ENCODE results near the gene CCDC185.
"Not testable (repeated sequence)": the region's sequence is repeated elsewhere in the genome, so short reads cannot be mapped to it uniquely, and the experiment has no call there.

CCDC185 gene

DNA sequence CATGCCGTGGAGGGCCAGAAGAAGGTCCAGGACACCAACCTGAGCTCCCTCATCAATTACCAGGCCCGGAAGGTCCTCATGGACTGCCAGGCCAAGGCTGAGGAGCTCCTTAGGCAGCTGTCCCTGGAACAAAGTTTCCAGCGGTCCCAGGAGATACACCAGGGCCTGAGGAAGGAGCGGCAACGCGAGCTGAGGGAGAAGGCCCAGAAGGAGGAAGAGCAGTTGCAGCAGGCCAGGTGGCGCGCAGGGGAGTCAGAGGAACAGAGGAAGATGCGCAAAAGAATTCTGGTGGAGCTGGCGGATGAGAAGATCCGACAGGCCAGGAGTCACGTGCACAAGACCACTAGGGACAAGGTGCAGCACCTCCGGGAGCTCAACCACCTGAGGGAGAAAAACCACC lies 1.5 kb downstream of the CCDC185 start:
- no peak for DNase-seq

DNA sequence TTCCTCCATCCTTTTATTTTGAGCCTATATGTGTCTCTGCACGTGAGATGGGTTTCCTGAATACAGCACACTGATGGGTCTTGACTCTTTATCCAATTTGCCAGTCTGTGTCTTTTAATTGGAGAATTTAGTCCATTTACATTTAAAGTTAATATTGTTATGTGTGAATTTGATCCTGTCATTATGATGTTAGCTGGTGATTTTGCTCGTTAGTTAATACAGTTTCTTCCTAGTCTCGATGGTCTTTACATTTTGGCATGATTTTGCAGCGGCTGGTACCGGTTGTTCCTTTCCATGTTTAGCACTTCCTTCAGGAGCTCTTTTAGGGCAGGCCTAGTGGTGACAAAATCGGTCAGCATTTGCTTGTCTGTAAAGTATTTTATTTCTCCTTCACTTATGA lies 6.2 kb downstream of the CCDC185 start:
- DNase-seq: not testable (repeated sequence)

DNA sequence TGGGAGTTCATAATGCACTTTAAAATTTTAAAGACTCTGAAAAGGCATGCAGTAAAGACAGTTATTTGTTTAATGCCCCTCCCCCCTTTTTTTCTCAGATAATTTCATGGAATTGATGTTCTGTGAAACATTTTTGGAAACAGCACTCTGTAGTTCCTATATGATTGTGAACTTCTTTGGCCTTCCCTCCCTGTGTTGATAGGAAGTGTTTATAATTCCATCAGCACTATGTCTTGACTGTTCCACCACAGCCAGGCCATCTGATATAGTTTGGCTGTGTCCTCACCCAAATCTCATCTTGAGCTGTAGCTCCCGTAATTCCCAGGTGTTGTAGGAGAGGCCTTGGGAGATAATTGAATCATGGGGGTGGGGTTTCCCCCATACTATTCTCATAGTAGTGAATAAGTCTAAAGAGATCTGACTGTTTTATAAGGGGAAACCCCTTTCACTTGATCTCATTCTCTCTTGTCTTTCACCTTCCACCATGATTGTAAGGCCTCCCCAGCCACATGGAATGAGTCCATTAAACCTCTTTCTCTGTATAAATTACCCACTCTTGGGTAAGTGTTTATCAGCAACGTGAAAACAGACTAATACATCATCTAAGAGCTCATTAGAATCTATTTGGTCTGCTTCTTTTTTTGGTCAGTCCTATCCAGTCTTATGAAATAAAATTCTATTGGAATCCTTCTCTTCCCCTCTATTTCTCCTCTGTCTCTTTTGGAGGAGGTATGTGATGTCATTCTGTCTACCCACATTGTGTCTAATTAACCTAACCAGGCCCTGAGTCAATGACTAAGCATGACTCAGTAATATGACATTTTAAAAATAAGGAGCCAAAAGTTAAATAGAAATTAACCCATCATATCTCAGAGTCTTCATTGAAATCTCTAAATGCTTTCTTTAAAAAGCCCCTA lies 8.9 kb downstream of the CCDC185 start:
- no peak for DNase-seq

DNA sequence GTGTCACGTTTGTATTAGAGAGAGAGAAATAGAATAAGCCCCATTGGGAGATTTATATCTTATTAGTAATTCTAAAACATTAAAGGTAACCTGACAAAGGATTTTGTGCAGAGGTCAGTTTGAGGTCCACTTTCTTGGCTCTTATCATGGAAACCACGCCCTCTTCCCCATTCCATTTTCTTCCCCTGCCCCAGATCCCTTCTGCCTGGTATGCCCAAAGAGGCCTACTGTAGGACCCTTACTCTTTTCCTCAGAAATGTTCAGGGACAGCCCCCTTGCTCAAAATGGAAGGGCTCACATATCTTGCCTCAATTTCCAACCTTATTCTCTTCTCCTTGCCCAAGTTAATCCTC lies 9.6 kb downstream of the CCDC185 start:
- no peak for DNase-seq

DNA sequence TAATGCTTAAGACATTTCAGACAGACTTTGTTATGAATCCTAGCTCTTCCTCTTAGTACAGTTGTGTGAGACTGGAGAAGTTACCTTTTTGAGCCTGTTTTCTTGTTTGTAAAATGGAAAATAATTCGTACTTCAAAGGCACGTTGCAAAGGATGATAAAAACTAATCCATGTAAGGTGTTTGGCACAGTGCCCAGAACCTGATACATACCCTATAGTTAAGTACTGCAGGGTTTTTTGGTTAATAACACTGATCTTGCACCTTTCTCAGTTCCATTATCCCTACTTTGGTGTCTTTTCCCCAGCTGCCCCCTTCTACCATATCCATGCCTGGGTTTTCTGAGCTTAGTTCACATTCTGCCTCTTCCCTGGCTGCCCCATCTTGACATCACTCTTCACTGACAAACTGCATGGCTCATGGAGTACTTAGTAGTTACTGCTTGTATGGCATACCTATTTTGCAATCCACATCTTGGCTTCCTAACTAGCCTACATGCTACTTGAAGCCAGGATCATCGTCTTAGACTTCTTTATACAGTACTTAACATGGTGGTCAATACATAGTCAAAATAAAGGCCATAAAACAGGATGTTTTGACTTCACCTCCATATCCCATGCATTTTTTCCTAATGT lies 10.1 kb downstream of the CCDC185 start:
- DNase-seq: no peak

DNA sequence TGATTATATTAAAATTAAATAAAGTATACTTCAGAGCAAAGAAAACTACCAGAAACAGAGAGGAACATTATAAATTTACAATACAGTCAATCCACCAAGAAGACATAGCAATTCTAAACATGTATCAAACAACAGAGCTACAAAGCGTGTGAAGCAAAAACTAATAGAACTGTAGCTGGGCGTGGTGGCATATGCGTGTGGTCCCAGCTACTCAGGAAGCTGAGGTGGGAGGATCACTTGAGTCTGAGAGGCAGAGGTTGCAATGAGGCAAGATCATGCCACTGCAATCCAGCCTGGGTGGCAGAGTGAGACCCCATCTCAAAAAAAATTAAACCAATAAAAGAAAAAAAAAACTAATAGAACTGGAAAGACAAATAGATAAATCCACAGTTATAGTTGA lies 12.3 kb downstream of the CCDC185 start:
- no peak for DNase-seq

DNA sequence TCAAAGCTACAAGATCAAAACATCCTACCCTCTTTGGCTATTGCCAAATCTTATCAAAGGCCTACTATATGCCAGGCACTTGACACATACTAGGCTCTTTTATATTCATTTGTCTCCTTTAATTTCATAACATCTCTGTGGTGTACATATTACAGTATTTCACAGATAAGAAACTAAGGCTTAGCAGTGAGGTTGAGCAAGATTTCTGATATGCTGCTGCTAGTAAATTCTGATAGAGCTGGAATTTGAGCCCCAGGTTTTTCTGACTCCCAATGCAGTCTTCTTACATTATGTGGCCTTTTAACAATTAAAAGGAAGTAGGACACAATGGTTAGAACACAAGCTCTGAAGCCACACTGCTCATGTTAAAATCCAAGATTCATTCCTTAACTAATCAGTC lies 16.8 kb downstream of the CCDC185 start:
- DNase-seq: no peak

DNA sequence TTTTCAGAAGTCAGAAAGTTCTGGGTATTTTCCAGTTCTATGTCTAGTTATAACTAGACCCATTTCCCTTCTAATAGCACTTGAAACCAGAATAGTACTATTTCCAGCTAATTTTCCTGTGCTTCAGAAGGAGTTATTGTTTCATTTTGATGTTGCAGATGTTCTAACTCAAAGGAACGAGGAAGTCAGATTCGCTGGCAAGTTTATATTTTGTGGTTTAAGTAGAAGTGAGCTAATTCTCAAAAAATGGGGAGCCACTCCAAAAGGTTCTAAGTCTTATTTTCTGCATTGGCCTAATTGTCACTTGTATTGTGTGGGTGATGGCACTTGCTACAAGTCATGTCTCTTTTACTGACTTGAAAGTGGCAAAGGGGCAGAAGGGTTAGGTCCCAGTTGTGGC lies 18.1 kb downstream of the CCDC185 start:
- DNase-seq: no peak

DNA sequence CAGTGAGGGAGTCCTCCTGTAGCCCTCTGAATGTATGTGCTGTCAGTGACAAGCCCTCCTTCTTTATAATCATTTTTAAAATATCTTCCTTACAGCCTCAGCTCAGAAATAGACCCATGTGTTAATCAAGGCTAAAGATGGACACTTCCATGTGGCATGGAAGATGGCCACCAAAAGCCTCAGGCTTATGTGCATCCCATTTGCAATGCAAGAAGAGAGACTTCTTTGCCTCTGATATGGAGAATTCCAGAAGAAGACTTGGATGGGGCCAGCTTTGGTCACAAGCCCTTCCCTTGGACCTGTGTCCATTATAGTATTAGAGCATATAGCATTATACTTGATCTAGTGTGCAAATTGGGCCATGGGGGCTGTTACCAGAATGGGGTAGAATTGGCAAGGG lies 18.5 kb downstream of the CCDC185 start:
- DNase-seq: no peak

DNA sequence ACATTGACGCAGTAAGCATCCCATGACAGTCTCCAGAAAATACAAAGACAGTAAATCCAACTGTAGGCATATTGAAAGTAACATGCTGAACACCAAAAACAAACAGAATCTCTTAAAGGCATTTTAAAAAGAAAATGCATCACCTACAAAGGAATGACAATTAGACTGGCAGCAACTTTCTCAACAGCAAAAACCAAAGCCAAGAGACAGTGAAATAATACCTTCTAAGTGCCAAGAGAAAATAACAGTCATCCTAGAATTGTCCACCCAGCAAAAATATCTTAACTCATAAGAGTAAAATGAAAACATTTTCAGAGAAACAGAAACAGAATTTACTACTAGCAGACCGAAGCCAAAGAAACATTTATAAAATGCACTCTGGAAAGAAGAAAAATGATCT lies 20.0 kb downstream of the CCDC185 start:
- no peak for DNase-seq

DNA sequence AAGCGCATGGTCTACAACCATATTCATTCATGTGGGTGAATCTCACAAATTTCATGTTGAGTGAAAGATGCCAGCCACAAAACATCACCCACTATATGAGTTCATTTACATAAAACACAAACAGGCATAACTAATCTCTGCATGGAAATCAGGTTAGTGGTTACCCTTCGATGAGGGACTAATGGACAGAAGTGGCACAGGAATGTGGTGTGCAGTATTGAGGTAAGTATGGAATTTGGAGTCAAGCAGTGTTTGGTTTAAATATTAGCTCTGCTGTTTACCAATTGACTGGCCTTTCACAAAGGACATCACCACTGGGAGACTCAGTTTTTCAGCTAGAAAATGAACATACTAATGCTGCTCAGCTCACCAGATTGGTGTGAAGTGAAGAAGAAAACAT lies 24.2 kb downstream of the CCDC185 start:
- DNase-seq: no peak

DNA sequence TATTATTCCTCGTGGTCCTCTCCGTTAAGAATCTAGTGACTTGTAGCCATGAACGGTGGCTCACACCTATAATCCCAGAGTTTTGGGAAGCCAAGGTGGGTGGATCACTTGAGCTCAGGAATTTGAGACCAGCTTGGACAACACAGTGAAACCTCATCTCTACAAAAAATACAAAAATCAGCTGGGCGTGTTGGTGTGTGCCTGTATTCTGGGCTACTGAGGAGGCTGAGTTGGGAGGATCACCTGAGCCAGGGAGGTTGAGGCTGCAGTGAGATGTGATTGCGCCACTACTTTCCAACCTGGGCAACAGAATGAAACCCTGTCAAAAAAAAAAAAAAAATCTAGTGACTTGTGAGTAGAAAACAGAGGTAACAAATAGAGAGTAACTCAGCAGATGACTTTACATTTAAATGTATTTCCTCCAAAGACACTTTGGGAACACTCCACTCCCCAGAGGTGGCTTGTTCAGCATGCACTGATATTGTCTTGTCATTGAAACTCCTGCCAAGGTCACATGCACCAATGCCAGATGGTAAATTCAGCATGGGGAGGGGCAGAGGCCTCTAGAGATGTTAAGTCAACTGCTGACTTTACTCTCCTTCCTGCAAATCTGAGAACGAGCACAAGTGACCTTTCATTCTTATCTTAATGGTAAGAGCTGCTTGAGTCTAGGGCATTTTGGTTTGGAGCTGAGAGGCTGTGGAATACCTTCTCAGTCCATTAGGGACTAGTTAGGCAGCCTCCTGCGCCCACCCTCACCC lies 24.9 kb downstream of the CCDC185 start:
- no peak for DNase-seq

DNA sequence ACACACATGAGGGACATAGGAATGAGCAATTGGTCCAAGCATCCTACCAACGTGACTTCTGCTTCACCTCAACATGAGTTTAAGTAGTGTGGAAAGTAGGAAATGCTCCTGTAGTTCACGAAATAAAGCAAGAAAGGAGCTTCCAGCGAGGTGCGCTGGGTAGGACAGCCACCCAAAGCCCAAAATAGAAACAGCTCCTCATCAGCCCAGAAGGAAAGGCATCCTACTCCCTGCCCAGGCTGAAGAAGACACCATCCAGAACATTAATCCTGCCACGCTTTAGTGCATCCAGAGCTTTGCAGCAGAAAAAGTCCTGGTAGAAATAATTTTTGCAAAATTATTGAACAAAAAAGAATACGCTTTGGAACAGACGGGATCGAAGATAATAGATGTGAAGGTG lies 25.9 kb downstream of the CCDC185 start:
- DNase-seq: no peak

DNA sequence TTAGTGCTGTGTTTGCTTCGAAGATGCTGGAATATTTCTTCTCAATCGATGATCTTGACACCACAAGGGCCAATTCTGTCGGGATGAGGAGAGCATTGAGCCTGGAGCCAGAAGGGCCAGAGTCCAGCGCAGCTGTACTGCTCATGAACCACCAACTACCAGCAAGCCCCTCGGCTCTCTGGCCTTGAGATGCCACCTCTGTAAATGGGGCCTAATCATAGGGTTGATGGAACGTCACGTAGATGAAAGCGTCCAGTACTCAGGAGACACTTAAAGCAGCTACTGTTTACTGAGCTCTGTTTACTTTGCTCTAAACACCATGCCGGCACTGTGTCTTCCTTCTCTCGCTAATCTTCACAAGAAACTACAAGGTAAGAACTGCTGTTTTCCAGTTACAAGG lies 26.3 kb downstream of the CCDC185 start:
- DNase-seq: no peak

DNA sequence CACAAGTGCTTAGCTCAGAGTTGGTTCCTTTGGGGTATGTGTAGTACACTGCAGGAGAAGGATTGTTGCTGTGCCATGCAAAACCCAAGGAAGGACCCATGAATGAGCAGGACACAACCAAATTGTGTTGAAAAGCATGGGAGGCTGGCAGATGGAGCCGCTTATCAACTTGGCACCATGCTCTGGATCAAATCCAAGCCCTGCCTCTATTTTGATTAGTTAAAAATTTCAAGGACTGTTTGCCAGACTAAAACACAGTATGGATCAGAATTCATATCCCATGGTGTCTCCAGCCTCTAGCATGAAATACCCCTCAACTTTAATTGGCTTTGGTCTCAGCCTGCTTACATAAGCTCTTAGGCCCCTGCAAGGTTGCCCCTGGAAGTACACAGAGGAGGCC lies 27.8 kb downstream of the CCDC185 start:
- no peak for DNase-seq

DNA sequence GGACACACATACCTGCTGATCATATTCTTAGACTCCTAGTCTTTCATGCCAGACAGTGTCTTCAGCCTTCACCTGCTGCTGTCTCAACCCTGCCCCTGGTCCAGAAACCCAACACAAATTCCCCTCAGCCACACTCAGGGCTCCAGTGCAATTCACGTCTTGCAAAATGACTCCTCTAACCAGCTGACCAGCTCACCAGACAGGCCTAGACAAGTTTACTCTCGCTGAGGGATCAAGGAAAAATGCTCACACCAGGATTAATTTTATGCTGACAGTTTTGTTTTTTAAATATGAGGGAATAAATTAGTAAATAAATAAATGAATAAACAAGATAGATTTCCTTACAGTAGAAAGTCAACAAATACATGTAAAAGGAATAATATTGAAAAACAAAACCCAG lies 28.5 kb downstream of the CCDC185 start:
- no peak for DNase-seq

DNA sequence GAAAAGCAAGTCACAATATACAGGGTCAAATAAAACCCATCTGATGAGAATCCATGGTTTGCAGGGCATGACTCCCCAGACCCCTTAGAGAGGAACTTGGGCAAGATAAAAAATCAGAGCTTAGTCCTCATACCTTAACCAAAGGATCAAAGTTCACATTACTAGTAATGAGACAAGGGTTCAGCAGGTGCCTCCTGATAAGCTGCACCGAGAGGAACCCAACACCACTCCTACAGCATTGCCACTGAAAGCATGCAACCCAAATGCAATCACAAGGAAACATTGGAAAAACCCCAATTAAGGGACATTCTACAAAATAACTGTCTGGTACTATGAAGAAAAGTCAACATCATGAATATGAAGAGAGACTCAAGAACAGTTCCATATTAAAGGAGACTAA lies 29.7 kb downstream of the CCDC185 start:
- no peak for DNase-seq

DNA sequence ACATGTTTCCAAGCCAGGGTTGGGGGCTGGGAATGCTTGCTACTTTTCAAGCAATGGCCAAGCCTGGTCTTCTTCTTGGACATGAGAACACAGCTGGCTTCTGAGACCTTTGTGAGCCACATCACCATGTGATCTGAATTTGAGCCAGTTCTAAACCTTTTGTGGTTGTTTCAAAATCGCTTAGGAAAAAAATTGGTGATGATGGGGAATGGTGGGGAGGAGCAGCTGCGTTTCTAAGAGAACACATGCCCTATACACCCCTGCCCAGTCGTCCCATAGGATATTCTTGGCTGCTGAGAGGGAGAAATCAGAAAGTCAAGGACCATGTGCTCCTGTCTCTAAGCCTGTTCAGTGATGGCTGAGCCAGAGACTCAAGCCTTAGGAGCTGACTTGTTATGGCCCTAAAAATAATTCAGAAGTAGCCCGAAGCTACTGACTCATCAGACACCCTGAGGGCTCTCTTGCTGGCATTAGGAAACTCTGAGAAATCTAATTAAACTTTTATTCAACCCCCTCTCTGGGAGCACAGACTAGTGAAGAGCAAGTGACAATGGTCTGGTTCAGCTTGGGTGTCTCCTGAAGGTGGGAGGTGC lies 30.5 kb downstream of the CCDC185 start:
- DNase-seq: no peak

DNA sequence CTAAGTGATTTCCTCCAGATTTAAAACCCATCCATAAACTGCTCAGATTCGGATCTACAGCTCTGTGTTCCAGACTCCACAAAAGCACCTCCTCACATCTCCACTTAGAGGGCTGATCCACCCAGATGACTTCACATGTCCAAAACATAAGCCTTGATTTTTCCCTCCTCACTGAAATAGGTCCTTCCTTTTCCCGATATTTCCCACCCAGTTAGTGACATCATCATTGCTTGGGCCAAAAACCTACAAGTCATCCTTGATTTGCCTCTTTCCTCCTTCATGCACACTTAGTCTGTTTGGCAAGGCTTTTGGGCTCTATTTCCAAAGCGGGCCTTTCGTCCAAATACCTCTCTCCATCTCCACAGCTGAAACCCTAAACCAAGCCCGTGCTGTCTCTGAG lies 32.3 kb downstream of the CCDC185 start:
- DNase-seq: no peak

DNA sequence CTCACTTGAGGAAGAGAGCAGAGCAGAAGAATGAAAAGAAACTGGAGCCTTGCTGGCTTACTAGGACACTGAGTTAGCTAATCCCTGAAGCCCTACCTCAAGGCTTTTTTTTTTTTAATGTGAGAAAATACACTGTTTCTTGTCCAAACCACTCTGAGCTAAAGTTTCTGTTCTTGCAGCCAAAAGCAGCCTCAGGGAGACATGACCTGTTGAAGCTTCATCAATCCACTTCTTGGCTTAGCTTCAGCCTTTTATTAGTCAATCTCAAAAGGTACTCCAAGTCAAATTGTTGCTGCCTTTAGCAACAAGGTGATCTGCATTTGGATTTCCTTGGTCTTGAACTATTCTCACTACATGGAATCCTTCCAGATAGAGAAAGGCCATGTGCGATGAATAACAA lies 33.7 kb downstream of the CCDC185 start:
- no peak for DNase-seq

DNA sequence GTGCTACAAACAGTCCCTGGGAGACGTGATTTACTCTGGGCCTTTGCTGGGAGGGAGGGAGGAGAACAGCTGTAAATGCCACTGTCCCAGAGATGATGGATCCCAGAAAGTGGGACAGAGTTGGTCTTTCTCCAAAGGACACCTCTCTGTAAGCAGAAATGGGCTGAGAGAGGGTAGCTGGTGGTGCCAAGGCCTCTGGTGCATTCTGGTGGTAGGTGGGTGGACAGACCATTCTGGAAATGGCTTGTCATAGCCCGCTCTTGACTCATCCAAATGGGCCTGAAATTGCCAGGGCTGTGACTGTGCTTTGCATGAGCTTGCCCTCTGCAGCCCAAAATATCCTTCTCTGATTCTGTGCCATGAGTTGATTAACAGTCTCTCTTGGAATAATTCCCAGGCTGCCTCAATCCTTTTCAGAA lies 36.1 kb downstream of the CCDC185 start:
- DNase-seq: no peak

DNA sequence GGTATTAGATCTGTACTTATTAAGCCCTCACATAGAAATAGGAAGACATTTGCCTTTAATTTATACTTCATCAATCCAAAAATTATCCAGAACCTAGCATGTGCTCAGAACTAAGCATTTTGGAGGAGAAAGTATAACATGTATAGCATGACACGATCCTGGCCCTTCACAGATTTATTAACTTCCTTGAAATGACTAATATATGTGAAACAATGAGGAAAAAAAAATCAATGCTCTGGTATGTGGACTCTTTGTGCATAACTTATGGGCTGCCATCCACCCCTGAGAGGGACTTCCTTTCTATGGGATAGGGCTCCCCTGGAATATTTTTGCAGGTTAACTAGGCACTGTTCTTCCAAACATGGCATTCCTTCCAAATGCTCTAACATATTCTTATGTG lies 36.6 kb downstream of the CCDC185 start:
- no peak for DNase-seq

DNA sequence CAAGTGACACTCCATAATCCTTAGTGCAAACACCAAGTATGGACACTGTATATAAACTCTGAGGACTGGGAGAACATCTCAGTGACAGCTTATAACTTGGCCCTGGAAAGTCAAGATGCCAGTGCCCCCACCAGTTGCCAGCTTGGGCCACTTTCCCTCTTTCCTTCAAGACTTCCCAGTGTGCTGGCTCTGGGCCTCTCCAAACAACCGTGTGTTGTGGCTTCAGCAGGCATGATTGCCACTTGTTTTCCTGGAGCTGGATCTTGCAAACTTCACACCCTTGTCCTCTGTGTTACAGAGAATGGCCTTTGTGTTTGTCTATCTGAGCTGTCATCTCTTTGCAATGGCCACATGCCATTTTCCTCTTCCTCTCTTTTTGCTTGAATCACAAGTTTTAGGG lies 37.0 kb downstream of the CCDC185 start:
- DNase-seq: no peak

DNA sequence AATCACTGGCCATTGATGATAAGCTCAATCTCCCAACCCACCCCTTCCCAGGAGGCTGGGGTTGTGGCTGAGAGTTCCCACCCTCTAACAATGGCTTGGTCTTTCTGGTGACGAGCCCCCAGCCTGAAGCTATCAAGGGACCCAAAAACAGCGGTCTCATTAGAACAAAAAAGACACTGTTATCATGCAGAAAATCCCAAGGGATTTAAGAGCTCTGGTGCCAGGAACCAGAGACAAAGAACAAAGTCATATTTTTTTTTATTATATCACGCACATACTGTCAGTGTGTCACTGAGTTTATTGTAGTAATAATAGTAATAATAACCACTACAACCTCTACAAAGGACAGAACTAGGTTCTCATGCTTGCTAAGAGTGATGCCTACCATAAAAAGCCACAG lies 43.9 kb downstream of the CCDC185 start:
- DNase-seq: no peak

Data from activated gamma-delta T cell (primary cell).